GM21737 (cell line): Measurements from ENCODE around the gene PRR3.
"Not testable (repeated sequence)": the region's sequence is repeated elsewhere in the genome, so short reads cannot be mapped to it uniquely, and the experiment has no call there.

Experiments
- ATAC-seq: cut with Tn5 transposase; IDR thresholded peaks from one replicate; pipeline ENCODE4 v1.9.1; 2021; ENCODE audit warnings: mild to moderate bottlenecking, moderate library complexity; ENCODE audit not compliant: unreplicated experiment

Gene PRR3

GRCh38 chr6:30556906-30557682 lies at the start of gene PRR3:
PRR3 (plus strand) TSS chr6:30557295; CDS start chr6:30557345, 50 bp downstream.
- peak; percentile 48 for ATAC-seq

- no peak for ATAC-seq
Measured at GRCh38 chr6:30507849-30508827, 49.0 kb upstream of the PRR3 start.

GRCh38 chr6:30508890-30509736 lies 48.0 kb upstream of the PRR3 start:
- ATAC-seq = no peak

- no peak for ATAC-seq
Measured at GRCh38 chr6:30510419-30511168, 46.5 kb upstream of the PRR3 start.

GRCh38 chr6:30511169-30511546 lies 45.9 kb upstream of the PRR3 start:
- no peak for ATAC-seq

GRCh38 chr6:30513451-30513850 lies 43.6 kb upstream of the PRR3 start:
- no peak for ATAC-seq

GRCh38 chr6:30515106-30515505 lies 42.0 kb upstream of the PRR3 start:
- no peak for ATAC-seq

- peak; percentile 70 for ATAC-seq
Measured at GRCh38 chr6:30515944-30516753, 40.9 kb upstream of the PRR3 start.

- ATAC-seq = not testable (repeated sequence)
Measured at GRCh38 chr6:30516754-30517076, 40.4 kb upstream of the PRR3 start.

GRCh38 chr6:30517767-30518504 lies 39.2 kb upstream of the PRR3 start:
- not testable (repeated sequence) for ATAC-seq

GRCh38 chr6:30518505-30519145 lies 38.5 kb upstream of the PRR3 start:
- not testable (repeated sequence) for ATAC-seq

- ATAC-seq = no peak
Measured at GRCh38 chr6:30520522-30520921, 36.6 kb upstream of the PRR3 start.

- ATAC-seq = not testable (repeated sequence)
Measured at GRCh38 chr6:30521082-30521481, 36.0 kb upstream of the PRR3 start.

- ATAC-seq = not testable (repeated sequence)
Measured at GRCh38 chr6:30521952-30522351, 35.1 kb upstream of the PRR3 start.

GRCh38 chr6:30526444-30526843 lies 30.7 kb upstream of the PRR3 start:
- not testable (repeated sequence) for ATAC-seq

GRCh38 chr6:30529349-30529875 lies 27.7 kb upstream of the PRR3 start:
- not testable (repeated sequence) for ATAC-seq

GRCh38 chr6:30530014-30530413 lies 27.1 kb upstream of the PRR3 start:
- no peak for ATAC-seq
